NCI-H524 (cell line): ENCODE data around the gene EPDR1.
"Not testable (repeated sequence)": the region's sequence is repeated elsewhere in the genome, so short reads cannot be mapped to it uniquely, and the experiment has no call there.

Source experiments
- DNase-seq, 2 experiments: peaks; one replicate each; lab custom pipeline; 2025; lab: John Stamatoyannopoulos, UW

The EPDR1 gene

GRCh38 chr7:37928878-37929277 lies 8.4 kb downstream of the EPDR1 start:
- no peak for DNase-seq

GRCh38 chr7:37930226-37930948 lies 9.9 kb downstream of the EPDR1 start:
- no peak for DNase-seq

GRCh38 chr7:37932543-37932942 lies 12.1 kb downstream of the EPDR1 start:
- DNase-seq: no peak

GRCh38 chr7:37933018-37933566 lies 12.7 kb downstream of the EPDR1 start:
- no peak for DNase-seq

GRCh38 chr7:37942934-37943610 lies 22.6 kb downstream of the EPDR1 start:
- DNase-seq: peak; percentile 18 to 53

GRCh38 chr7:37943905-37944736 lies 23.7 kb downstream of the EPDR1 start:
- peak; percentile 4 to 64 for DNase-seq

GRCh38 chr7:37944737-37945054 lies 24.3 kb downstream of the EPDR1 start:
- DNase-seq: no peak

GRCh38 chr7:37945336-37945735 lies 24.9 kb downstream of the EPDR1 start:
- no peak for DNase-seq

GRCh38 chr7:37947138-37947940 lies 26.9 kb downstream of the EPDR1 start:
- DNase-seq: no peak

GRCh38 chr7:37947941-37948210 lies 27.4 kb downstream of the EPDR1 start:
- DNase-seq: no peak

GRCh38 chr7:37952240-37952639 lies 31.8 kb downstream of the EPDR1 start:
- DNase-seq: no peak

- not testable (repeated sequence) for DNase-seq
These were observed 33.8 kb downstream of the EPDR1 start for GRCh38 chr7:37954217-37954616.

GRCh38 chr7:37956791-37957190 lies 36.4 kb downstream of the EPDR1 start:
- DNase-seq: no peak

- no peak for DNase-seq
These were observed 37.0 kb downstream of the EPDR1 start for GRCh38 chr7:37957221-37957970.

GRCh38 chr7:37960483-37960882 lies 40.0 kb downstream of the EPDR1 start:
- no peak for DNase-seq

GRCh38 chr7:37961251-37961650 lies 40.8 kb downstream of the EPDR1 start:
- peak in 1 of 2 experiments; percentile 16 for DNase-seq

GRCh38 chr7:37964196-37964595 lies 43.8 kb downstream of the EPDR1 start:
- no peak for DNase-seq

- DNase-seq: no peak
These were observed 49.8 kb downstream of the EPDR1 start for GRCh38 chr7:37970211-37970610.

GRCh38 chr7:37971491-37971890 lies 51.1 kb downstream of the EPDR1 start:
- DNase-seq: no peak

- no peak for DNase-seq
These were observed 53.5 kb downstream of the EPDR1 start for GRCh38 chr7:37973915-37974314.

GRCh38 chr7:37974711-37975110 lies 54.3 kb downstream of the EPDR1 start:
- peak in 1 of 2 experiments; percentile 39 for DNase-seq
